Measurements from ENCODE around the gene ST6GALNAC3.

Gene ST6GALNAC3

GRCh38 chr1:76470166-76470565 is 395.6 kb downstream of the ST6GALNAC3 start:
- no peak for DNase-seq

GRCh38 chr1:76471536-76471935 is 397.0 kb downstream of the ST6GALNAC3 start:
- DNase-seq: no peak

GRCh38 chr1:76473591-76473990 is 399.0 kb downstream of the ST6GALNAC3 start:
- no peak for DNase-seq

GRCh38 chr1:76474922-76475321 is 400.4 kb downstream of the ST6GALNAC3 start:
- DNase-seq: no peak

GRCh38 chr1:76477156-76477555 is 402.6 kb downstream of the ST6GALNAC3 start:
- no peak for DNase-seq

GRCh38 chr1:76480827-76481226 is 406.3 kb downstream of the ST6GALNAC3 start:
- no peak for DNase-seq

GRCh38 chr1:76481672-76482071 is 407.1 kb downstream of the ST6GALNAC3 start:
- no peak for DNase-seq

GRCh38 chr1:76482272-76482671 is 407.7 kb downstream of the ST6GALNAC3 start:
- DNase-seq: no peak

- DNase-seq: no peak
Observed at GRCh38 chr1:76491737-76492136, 417.2 kb downstream of the ST6GALNAC3 start.

GRCh38 chr1:76492752-76493430 is 418.3 kb downstream of the ST6GALNAC3 start:
- no peak for DNase-seq

- peak; percentile 10 for DNase-seq
Observed at GRCh38 chr1:76494807-76495206, 420.3 kb downstream of the ST6GALNAC3 start.

GRCh38 chr1:76496871-76497270 is 422.3 kb downstream of the ST6GALNAC3 start:
- DNase-seq: no peak

GRCh38 chr1:76500116-76500515 is 425.6 kb downstream of the ST6GALNAC3 start:
- DNase-seq: no peak

GRCh38 chr1:76501136-76501535 is 426.6 kb downstream of the ST6GALNAC3 start:
- DNase-seq: no peak

GRCh38 chr1:76501586-76502219 is 427.2 kb downstream of the ST6GALNAC3 start:
- no peak for DNase-seq

GRCh38 chr1:76503100-76503499 is 428.6 kb downstream of the ST6GALNAC3 start:
- no peak for DNase-seq

GRCh38 chr1:76503736-76504135 is 429.2 kb downstream of the ST6GALNAC3 start:
- no peak for DNase-seq

- no peak for DNase-seq
Observed at GRCh38 chr1:76507376-76507775, 432.8 kb downstream of the ST6GALNAC3 start.

- no peak for DNase-seq
Observed at GRCh38 chr1:76508871-76509270, 434.3 kb downstream of the ST6GALNAC3 start.

GRCh38 chr1:76510672-76511557 is 436.4 kb downstream of the ST6GALNAC3 start:
- no peak for DNase-seq

- no peak for DNase-seq
Observed at GRCh38 chr1:76511558-76512179, 437.1 kb downstream of the ST6GALNAC3 start.

GRCh38 chr1:76530953-76531352 is 456.4 kb downstream of the ST6GALNAC3 start:
- no peak for DNase-seq

- DNase-seq: no peak
Observed at GRCh38 chr1:76541618-76542017, 467.1 kb downstream of the ST6GALNAC3 start.
